ENCODE measurements around the gene PLEKHH1.
"Not testable (repeated sequence)": the region's sequence is repeated elsewhere in the genome, so short reads cannot be mapped to it uniquely, and the experiment has no call there.

The PLEKHH1 gene

DNA sequence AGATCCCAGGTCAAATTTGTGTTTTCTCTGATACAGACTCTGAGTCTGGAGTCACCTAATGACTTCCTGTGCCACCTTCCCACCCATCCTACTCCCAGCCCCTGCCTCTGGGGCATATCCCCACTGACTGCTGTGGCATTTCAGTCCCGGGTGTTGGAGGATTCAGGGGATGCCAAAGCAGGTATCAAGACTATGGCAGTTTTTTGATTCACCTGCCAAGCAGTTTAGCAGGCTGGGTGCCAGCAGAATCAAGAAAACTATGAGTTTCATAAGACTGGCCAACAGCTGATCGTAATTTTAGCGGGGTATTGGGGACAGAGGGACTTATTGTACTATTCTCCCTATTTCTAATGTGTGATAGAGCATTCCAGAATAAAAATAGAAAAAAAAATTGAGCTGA lies 4.6 kb downstream of the PLEKHH1 start:
- no peak for DNase-seq

DNA sequence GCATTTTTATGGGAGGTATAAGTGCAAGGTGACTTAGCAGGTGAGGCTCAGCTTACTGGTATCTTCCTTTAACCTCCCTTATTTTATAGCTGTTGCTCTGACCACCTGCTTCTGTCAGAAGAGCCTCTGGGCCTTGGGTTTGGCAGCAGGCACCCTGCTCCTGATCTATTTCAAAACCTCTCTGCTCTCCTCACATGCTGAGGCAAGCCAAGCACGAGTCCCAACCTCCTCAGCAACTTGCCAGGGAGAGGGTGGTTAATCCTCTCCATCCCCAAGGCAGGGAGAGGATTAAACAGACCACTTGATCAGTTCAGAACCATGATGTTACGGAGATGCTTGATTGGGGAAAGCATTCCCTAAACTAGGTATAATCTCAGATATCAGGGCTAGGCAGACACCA lies 5.4 kb downstream of the PLEKHH1 start:
- DNase-seq = no peak

DNA sequence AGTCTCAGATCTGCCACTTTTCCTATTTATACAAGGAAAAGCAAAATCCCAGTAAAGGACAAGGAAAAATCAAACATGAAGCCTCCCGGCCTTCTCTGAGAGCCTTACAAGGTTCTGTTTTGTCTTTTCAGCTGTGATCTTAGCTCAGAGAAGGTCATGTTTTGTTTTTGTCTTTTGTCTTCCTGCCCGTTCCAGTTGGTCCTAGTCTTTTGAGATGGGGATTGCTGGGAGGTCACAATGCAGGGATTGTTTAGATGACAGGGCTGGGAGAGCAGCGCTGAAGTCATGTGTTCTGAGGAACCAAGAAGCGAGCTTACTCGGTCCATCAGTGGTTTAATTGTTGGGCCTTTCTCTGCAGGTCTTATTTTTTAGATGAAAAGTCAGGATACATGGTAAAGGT lies 6.0 kb downstream of the PLEKHH1 start:
- DNase-seq = no peak

DNA sequence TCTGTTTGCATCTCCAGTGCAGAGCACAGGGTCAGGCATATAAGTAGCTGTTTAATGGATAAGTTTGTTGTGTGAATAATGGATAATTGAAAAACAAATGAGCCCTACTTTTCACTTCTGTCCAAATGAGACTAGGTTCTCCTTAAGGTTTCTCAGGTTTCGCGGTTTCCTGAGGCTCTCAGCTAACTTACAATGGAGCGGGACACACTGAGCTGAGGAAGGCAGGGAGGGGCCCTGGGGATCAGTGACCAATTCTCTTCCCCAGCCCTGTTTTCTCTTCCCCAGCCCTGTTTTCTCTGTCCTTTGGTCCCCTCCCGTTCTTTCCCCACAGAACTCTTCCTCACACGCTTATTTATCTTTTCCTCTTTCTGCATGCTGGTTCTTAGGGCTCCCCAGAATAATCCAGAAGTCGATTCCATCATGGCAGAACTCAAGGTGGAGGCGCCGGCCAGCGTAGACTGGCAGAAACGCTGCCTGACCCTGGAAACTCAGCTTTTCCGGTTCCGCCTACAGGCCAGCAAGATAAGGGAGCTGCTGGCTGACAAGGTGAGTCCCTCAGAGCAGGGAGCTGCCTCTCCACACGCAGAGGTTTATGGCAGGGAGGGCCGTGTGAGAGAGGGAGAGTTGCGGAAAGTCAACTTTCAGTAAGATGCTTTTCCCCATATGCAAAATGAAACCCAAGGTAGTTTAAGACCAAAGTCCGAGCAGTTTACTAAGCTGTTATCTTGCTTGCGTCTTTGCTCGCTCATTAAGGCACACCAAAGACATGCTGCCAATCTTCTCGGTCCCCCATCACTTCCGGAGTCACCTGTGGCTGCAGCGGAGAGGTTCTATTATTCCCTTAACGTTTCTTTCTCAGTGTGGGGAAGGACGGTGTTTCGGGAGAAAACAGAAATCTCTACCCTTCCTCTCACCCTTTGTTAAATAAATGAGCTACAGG lies 8.6 kb downstream of the PLEKHH1 start:
- no peak for DNase-seq

DNA sequence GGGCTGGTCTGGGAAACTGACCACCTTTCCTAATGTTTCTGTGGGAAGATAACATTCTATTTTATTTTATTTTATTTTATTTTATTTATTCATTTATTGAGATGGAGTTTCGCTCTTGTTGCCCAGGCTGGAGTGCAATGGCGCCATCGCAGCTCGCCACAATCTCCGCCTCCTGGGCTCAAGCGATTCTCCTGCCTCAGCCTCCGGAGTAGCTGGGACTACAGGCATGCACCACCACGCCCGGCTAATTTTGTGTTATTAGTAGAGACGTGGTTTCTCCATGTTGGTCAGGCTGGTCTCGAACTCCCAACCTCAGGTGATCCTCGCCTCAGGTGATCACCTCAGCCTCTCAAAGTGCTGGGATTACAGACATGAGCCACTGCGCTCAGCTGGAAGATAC lies 9.5 kb downstream of the PLEKHH1 start:
- DNase-seq = not testable (repeated sequence)

DNA sequence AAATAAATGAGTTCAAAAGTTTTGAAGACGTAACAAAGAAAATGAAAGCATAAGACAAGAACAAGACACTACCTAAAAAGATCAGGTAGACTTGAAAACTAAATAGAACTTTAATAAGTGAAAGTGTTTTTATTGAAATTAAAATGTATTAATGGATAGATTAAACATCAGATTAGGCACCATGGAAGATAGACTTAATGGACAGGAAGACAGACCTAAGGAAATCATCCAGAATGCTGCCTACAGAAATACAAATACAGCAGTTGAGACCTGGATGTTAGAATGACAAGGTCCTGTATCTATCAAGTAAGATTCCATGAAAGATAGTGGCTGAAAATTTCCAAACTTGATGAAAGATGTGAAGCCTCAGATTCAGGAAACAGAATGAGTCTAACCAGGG lies 11.5 kb downstream of the PLEKHH1 start:
- DNase-seq = no peak

DNA sequence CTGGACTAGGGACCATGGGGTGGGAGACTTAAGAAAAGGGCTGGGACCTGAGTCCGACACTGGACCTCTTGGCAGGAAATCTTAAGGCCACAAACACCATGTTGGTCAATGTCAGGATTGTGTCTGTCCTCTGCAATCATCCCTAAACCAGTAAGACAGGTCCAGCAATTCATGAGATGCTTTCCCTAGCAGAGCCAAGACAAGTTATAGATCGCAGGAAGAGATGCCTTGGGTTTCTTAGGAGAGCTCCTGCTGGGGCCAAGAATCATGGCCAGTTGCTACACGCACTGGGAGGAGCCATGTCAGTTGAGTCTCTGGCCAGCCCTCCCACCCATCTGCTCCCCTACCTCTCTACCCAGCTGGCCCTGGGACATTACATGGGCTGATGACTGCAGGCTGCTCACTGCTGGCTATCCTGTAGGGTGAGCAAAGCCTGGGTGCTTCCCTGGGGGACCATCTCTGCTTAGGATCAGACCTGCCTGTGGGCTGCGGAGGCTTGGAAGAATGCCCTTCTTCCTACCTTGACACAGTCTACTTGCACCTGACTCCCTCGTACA lies 14.2 kb downstream of the PLEKHH1 start:
- DNase-seq = no peak

DNA sequence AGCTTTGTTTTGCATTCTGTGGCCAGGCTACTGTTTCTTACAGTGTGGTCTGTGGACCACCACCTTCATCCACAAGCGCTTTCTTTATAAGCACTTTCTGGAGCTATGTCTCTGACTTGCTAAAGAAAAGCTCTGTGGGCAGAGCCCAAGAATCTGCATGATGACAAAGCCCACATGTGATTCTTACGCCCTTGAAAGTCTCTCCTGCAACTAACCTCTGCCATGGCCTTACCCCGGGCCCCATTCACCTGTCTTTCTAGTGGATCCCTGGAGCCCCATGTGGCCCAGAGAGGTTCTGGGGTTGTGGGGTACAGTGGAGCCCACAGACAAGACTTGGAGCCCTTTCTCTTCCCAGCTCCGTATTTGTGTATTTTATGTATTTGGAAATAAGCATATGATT lies 16.6 kb downstream of the PLEKHH1 start:
- DNase-seq = no peak

DNA sequence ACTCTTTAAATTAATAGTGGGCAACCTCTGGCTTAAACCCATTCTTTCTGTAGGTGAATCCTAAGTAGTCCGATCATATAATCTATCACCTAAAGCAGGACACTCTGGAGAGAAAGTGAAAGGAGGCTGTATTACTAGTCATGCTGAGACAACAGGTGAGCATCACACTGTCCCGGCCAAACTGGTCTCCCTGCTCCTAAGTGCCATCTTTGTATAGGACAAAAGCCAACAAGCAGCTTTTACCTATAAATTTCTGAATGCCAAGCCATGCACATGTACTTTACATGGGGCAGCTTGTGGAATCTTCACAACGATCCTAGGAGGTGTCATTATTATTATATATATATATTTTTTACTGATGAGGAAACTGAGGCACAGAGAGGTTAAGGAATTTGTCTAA lies 18.0 kb downstream of the PLEKHH1 start:
- no peak for DNase-seq

DNA sequence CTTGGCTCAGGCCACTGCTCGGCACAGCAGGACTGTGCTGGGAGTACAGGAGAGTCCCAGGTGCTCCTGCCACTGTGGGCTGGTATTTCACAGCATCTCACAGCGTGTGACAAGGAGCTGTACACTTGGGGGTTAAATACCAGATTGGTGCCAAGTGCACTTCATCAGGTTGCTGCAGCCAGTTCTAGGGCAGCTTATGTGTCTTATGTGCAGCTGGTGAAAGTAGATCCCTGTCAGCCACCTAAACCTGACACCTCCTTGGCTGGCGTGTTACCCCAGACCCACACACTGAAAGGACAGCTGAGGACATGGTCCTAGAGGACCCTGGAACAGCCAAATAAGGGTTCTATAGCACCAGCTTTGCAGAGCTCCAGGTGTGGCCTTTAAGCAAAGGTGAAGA lies 18.9 kb downstream of the PLEKHH1 start:
- no peak for DNase-seq

DNA sequence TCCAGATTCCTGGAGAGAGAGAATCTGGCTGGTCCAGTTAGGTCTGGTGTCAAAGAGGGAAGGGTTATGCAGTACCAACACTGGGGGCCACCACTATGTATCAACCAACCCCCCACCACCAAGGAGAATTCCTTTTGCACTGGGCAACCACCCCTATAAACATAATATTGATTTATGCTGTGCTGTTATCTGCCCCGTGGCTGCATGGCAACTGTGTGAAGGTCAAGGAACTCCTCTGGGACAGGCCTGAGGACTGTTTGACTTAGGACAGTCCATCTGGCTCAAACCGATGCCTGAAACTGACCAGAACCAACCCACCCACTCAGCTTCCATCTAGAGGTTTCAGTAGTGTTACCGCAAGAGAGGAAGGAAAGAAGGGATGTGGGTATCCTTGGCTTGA lies 20.5 kb downstream of the PLEKHH1 start:
- no peak for DNase-seq

DNA sequence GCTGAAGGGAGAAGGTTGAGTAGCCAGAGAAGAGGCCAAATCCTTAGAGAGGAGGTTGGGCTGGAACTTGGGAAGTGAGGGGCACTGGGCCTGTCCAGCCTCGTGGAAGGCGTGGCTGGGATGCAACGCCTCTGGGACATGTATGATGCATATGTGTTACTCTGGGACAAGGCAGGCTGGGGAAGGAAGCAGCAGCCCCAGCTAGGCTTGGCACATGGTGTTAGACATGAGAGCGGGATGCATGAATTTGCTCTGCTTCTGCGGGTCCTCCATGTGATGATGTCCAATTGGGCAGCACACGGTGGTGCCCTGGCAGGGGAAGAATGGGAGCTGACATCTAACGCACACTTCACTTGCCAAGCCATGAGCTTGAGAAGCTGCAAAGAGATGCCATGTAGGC lies 21.3 kb downstream of the PLEKHH1 start:
- no peak for DNase-seq

DNA sequence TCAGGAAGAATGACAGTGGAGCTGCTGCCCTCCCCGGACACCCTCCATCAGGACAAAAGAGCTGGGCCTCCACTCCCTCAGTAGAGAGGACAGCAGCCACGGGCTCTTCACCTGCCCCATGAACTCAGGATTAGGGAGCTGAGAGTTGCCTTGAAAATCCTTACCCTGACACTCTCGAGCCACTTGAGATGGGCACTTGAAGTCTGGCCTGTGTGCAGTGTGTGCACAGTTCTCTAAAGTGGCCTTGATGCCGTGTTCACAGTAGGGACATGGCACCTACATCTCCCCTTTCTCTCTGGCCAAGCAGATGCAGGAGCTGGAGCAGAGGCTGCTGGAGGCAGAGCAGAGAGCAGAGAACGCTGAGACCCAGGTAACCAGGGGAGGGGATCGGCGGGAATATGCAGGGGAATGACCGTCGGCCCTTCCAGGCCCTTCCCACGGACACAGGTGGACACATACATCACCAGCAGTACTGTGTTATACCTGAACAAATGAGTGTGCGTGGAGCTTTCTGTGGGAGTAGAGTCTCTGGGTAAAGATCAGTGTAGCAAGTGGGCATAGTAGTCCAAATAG lies 22.5 kb downstream of the PLEKHH1 start:
- no peak for DNase-seq

DNA sequence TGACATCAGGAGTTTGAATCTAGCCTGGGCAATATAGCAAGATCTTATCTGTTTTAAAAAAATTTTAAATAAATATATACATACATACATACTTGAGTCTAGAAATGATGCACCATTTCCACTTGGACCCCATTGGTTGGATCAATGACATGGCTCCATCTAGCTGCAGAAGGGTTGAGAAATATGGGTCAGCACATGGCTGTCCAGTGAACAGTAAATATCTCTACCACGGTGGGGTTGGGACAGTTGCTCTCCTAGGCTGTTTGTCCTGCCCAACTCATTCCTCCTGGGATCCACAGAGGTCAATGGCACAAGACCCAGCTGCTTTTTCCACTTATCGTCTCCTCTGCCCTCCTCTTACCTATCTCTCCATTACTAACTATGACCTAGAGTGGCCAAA lies 23.6 kb downstream of the PLEKHH1 start:
- no peak for DNase-seq

DNA sequence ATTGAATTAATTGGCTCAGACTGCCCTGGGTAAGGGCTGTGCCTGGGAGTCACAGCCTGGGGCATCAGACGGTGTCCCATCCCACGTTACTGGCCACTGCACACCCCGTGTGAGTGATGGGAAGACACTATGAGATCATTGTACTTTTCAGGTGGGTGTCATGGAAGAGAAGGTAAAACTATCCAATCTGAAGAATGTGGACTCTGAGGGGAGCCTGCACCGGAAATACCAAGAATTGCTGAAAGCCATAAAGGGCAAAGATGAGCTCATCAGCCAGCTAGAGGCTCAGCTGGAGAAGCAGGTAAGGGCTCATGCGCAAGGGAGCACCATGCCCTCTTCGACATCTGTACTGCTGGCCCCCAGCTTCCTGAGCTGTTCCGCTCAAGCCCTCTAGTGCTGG lies 24.0 kb downstream of the PLEKHH1 start:
- DNase-seq = no peak

DNA sequence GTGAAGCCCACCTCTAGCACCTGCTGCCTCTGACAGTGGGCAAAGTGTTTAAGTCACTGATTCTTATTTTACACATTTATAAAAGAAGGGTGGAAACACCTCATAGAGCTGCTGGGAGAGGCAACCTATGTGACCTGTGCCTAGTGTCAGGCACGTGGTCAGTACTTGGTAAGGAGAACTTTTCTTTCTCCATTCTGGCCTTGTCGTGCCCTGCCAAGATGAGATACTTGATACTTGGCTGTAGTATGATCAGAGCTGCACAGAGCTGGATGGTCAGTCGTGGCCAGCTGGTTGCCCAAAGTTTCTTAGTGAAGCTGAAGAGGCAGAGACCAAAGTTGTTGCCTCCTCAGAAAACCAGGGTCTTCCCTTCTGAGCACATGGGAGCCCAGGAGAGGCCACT lies 24.6 kb downstream of the PLEKHH1 start:
- DNase-seq = no peak

DNA sequence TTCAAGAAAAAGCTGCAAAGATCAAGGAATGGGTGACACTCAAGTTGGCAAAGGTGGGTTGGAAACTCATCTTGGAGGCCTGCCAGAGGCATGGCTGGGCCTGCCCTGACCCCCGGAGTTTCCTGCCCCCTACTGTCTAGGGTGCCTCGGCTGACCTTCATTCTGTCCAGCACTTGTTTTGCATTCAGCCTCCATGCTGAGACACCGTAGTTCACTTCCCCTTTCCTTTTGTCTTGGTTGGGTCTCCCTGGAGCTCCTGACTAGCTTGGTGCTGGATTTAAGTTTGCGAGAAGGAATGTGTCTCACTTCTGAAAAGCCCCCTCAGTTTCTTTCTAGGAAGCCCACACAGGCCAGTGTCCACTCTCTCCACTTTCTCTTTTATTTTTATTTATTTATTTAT lies 26.5 kb downstream of the PLEKHH1 start:
- no peak for DNase-seq

DNA sequence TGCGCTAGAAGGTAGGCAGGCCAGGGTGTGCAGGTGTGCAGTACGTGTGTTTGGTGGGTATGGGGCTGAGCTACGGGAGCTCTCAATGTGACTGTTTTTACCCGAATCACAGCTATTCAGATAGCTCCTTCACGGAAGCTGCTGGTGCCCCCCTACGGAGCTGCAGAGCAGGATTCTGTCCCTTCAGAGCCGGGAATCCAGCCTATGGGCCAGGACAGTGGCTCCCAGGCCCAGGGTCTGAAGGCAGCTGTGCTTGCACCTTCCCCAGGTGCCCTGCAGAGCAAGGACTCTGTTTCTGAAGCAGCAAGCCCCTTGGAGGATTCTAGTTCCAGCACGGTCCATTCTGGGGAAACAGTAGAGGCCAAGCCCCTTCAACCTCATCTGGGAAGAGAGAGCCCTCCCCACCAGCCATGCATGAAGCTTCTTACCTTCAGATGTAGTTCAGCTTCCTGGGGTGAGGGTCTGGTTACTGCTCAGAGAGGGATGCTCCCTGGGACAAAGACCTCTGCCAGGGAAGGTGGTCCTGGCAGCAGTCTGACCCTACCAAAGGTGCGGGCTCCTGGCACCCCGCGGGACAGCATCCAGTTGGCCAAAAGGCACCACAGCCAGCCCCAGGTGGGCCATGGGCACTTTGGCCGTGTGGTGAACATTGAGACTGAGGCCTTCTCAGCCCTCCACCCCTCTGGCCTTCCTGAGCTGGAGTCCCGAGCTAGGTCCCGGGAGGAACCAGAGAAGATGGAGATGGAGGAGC lies 29.1 kb downstream of the PLEKHH1 start:
- DNase-seq = no peak

DNA sequence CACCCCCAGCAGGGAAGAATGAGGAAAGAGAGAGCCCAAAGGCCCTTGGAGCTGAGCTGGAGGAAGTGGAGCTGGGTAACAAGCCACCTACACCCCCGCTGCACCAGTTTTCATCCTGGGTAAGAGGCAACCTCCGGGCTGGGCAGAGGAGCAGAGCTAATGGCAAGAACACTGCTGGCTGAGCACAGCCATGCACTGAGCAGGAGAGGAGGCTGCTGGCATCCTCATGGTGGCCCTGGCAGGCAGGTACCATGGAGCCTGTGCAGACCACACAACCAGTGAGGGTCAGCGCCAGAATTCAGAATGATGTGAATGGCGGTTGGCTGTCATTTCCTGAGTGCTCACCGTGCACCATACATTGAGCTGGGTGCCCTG lies 29.7 kb downstream of the PLEKHH1 start:
- DNase-seq = no peak

DNA sequence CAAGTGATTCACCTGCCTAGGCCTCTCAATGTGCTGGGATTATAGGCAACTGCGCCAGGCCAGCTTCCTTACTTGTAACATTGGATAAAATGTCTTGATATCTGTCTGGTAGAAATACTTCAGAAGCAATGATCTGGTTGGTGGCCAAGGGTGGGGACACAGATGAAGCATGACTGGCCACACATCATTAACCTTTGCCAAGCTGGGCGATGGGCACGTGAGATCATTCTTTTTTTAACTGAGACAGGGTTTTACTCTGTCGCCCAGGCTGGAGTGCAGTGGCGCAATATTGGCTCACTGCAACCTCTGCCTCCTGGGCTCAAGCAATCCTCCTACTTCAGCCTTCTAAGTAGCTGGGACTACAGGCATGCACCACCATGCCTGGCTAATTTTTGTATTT lies 31.1 kb downstream of the PLEKHH1 start:
- no peak for DNase-seq

DNA sequence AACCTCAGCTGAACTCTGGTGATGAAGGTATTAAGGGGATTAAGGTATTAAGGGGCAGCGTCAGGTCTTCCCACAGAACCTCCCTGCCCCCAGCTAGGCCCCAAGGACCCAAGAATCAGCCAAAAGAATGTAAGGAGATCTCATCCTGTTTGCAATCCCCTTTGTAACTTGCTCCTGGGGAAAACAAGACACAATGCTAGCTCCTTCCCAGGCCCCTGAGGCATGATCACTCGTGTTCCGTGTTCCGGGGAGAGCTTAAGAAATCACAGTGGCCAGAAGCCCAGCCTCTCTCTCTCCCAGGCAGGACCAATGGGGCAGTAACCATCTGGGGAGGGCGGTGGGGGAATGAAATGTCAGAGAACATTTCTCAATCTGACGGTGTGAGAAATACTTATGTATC lies 33.8 kb downstream of the PLEKHH1 start:
- DNase-seq = no peak

DNA sequence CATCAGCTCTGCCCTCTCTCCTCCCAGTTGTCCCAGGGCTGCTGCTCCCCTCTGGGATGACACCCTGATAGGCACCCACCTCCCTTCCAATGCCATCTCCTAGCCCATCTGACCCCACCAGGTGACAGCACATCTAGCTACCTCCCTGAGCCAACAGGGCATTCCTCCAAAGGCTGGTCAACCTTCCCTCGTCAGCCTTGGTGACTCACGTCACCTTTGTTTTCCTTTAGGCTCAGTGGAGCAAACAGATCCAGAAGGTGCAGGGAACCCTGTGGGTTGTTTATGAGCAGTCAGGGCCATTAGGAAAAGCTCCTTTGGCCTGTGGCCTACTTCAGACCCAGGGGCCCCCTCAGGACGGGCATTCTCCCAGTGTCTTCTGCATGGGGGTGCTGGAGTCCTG lies 34.6 kb downstream of the PLEKHH1 start:
- no peak for DNase-seq

DNA sequence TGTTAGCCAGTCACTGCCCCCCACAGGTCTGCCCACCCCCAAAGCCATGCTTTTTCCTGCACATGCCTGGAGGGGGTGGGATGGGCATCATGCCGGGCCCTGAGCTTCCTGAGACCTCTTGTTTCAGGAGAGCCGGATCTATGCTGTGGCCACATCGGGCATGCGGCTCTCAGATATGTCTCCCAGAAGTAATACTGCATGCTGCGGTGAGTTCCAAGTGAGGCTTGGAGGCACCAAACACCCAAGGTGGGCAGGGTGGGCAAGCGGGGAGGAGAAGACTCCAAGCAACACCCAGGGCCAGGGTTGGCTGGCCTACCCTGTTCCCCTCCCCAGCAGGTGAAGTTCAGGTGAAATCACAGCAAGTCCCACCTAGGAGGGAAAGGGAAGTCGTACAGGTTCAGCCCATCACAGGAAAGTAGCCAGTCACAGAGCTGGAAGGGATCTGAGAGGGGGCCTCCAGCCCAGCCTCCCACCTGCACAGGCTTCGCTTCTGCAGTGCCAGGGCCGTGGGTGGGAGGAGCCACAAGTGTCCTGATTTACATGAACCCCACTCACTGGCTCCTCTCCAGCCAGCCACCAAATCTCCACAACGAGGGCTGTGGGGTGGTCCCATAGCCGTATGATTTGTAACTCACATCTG lies 36.0 kb downstream of the PLEKHH1 start:
- no peak for DNase-seq

Measured in NCI-H1105 (cell line).